Neural progenitor cell (in vitro differentiated cells): Measurements from ENCODE around the gene NPC2. TPM values are rescaled to one million over a fixed set of nuclear protein-coding genes. Genes with fewer than 3 reads are reported as not detected.
"Not testable (repeated sequence)": the region's sequence is repeated elsewhere in the genome, so short reads cannot be mapped to it uniquely, and the experiment has no call there.

Experiments
- DNase-seq: peaks from one replicate; pipeline ENCODE4 v3.0.0-alpha.2; 2016; ENCODE audit warnings: low spot score
- H2AFZ ChIP-seq: fragments of 200-600 bp; sonication (generic); replicated peaks from 2 replicates; pipeline ENCODE4 v1.6.1; 2016; ENCODE audit warnings: antibody characterized with exemption
- H3F3A ChIP-seq: fragments of 200-600 bp; sonication (generic); 2 replicates; pipeline ENCODE4 v1.6.1; 2016; ENCODE audit warnings: antibody characterized with exemption, low read depth
- H3K27ac ChIP-seq: fragments of 200-600 bp; sonication (generic); 2 replicates; pipeline ENCODE4 v1.5.1; 2016; ENCODE audit warnings: mild to moderate bottlenecking
- H3K27me3 ChIP-seq: fragments of 200-600 bp; sonication (generic); 2 replicates; pipeline ENCODE4 v1.6.1; 2016; ENCODE audit warnings: mild to moderate bottlenecking, moderate library complexity
- H3K36me3 ChIP-seq: fragments of 200-600 bp; sonication (generic); 2 replicates; pipeline ENCODE4 v1.5.1; 2016
- H3K4me1 ChIP-seq: fragments of 200-600 bp; sonication (generic); 2 replicates; pipeline ENCODE4 v1.6.1; 2016; ENCODE audit warnings: mixed run types
- H3K4me2 ChIP-seq: fragments of 200-600 bp; sonication (generic); 2 replicates; pipeline ENCODE4 v1.6.1; 2016
- H3K4me3 ChIP-seq: fragments of 200-600 bp; sonication (generic); 2 replicates; pipeline ENCODE4 v1.5.1; 2016
- H3K79me2 ChIP-seq: fragments of 200-600 bp; sonication (generic); 2 replicates; pipeline ENCODE4 v1.6.1; 2016; ENCODE audit warnings: low read depth
- H3K9ac ChIP-seq: fragments of 200-600 bp; sonication (generic); 2 replicates; pipeline ENCODE4 v1.6.1; 2016
- H3K9me3 ChIP-seq: fragments of 200-600 bp; sonication (generic); 2 replicates; pipeline ENCODE4 v1.5.1; 2016; ENCODE audit warnings: low read depth
- H4K20me1 ChIP-seq: fragments of 200-600 bp; sonication (generic); 2 replicates; pipeline ENCODE4 v1.6.1; 2016; ENCODE audit warnings: low read depth
- H3K27ac Mint-ChIP-seq: 3 replicates; pipeline ENCODE4 v1.8.0; 2021; ENCODE audit warnings: mixed read lengths
- H3K27me3 Mint-ChIP-seq: 2 replicates; pipeline ENCODE4 v1.8.0; 2022; ENCODE audit warnings: low read depth, mild to moderate bottlenecking, inconsistent platforms, moderate library complexity, mixed read lengths; ENCODE audit not compliant: insufficient read depth
- H3K36me3 Mint-ChIP-seq: 3 replicates; pipeline ENCODE4 v1.8.0; 2021; ENCODE audit warnings: mixed read lengths
- H3K4me1 Mint-ChIP-seq: 3 replicates; pipeline ENCODE4 v1.8.0; 2021; ENCODE audit warnings: mixed read lengths
- H3K4me3 Mint-ChIP-seq: 3 replicates; pipeline ENCODE4 v1.8.0; 2021; ENCODE audit warnings: mild to moderate bottlenecking, moderate library complexity, mixed read lengths
- H3K9me3 Mint-ChIP-seq: 3 replicates; pipeline ENCODE4 v1.8.0; 2020; ENCODE audit warnings: mixed read lengths
- EZH2 ChIP-seq: fragments of 200-600 bp; sonication (generic); IDR thresholded peaks from 2 replicates; pipeline ENCODE4 v1.6.1; 2017; ENCODE audit warnings: antibody characterized with exemption, mild to moderate bottlenecking, moderate library complexity
- EZH2phosphoT487 ChIP-seq: fragments of 200-600 bp; sonication (generic); IDR thresholded peaks from 2 replicates; pipeline ENCODE4 v1.6.1; 2017; ENCODE audit warnings: antibody characterized with exemption
- total RNA-seq: library from RNA; depleted of rRNA; stranded (reverse); fragments of >200 nt; gene quantifications from 2 replicates; pipeline ENCODE4 v1.2.3, GENCODE V29; 2015; ENCODE audit warnings: low replicate concordance
- TF ChIP-seq, protein P1 (sequence below): fragments of 200-600 bp; sonication (generic); IDR thresholded peaks from 2 replicates; pipeline ENCODE4 v1.5.1; 2017; ENCODE audit warnings: antibody characterized with exemption, mild to moderate bottlenecking

NPC2 gene
- total RNA-seq, 1 donor from 2014 or later: 371 TPM

DNA sequence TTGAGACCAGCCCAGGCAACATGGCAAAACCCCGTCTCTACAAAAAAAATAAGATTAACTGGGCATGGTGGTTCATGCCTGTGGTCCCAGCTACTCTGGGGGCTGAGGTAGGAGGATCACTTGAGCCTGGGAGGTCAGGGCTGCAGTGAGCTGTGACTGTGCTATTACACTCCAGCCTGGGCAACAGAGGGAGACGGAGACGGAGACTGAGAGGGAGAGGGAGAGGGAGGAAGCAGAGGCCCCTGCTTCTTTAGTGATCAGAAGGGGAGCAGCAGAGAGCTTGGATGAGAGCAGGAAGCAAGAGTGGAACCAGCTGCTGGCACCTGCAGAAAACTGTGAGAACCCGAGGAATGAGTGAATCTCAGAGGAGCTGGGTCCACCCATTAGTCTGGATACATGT, 46.4 kb upstream of the NPC2 start:
- H3K4me3 Mint-ChIP-seq: no peak overlapping the region

DNA sequence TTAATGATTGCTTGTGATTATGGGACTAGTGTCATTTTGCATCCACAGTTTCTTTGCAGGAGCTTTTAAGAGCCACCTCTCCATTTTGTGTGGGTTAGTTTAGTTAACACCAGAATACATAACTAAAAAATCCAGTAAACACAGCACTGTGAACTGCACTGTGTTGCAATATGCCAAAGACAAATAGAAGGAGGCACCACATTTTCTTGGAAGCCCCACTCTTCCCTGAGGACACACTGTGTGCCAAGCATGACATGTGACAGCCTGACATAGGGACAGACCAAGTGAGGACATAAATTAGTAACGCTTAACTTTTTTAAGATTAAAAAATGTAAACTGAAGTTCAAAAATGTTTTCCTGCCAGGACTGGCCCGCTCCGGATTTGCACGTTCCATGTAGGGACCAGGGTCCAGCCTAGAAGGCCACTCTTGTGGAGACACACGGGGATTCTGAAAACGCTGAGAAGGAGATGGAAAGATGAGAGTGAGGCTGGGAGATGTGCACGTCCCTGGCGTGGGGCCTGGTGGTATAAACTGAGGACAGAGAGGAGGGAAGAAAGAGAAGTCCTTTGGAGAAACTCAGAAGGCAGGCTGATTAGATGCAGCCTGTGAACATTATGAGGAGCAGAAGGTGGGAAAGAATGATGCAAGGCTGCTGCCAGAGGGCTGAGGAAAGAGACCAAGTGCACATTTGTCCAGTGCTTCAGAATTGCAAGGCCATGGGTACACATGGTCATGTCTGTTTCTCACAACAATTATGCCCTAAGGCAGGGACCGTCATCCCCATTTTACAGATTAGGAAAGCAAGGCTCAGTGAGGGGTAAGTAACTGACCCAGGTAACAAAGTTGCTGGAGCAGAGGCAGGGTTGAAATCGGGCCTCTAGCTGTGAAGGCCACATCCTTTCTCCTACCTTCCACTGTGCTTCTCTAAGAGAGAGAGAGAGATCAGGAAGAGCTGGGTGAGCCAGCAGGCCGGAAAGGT, 45.6 kb upstream of the NPC2 start:
- Mint-ChIP-seq H3K4me3 (no peak overlapping the region), H3K4me1 (peaks cover 4% of the 10 kb centered on the region), H3K27ac (no peak overlapping the region), H3K27me3 (no peaks in the 10 kb centered on the region), H3K9me3 (no peaks in the 10 kb centered on the region), H3K36me3 (no peaks in the 10 kb centered on the region)
- no peaks in the 10 kb centered on the region for H3K27me3 ChIP-seq
- no peaks in the 10 kb centered on the region for H3K79me2 ChIP-seq
- no peak for DNase-seq
- H3K9me3 ChIP-seq: no peaks in the 10 kb centered on the region
- no peak for TF ChIP-seq EZH2phosphoT487
- no peak for TF ChIP-seq EZH2
- TF ChIP-seq, protein P1, sequence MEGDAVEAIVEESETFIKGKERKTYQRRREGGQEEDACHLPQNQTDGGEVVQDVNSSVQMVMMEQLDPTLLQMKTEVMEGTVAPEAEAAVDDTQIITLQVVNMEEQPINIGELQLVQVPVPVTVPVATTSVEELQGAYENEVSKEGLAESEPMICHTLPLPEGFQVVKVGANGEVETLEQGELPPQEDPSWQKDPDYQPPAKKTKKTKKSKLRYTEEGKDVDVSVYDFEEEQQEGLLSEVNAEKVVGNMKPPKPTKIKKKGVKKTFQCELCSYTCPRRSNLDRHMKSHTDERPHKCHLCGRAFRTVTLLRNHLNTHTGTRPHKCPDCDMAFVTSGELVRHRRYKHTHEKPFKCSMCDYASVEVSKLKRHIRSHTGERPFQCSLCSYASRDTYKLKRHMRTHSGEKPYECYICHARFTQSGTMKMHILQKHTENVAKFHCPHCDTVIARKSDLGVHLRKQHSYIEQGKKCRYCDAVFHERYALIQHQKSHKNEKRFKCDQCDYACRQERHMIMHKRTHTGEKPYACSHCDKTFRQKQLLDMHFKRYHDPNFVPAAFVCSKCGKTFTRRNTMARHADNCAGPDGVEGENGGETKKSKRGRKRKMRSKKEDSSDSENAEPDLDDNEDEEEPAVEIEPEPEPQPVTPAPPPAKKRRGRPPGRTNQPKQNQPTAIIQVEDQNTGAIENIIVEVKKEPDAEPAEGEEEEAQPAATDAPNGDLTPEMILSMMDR: no peak
- no peak overlapping the region for H2AFZ ChIP-seq
- H3F3A ChIP-seq: no peaks in the 10 kb centered on the region
- no peaks in the 10 kb centered on the region for H4K20me1 ChIP-seq
- H3K4me1 ChIP-seq: no peaks in the 10 kb centered on the region
- no peaks in the 10 kb centered on the region for H3K36me3 ChIP-seq
- H3K9ac ChIP-seq: no peak overlapping the region
- no peak overlapping the region for H3K4me3 ChIP-seq
- no peak overlapping the region for H3K4me2 ChIP-seq
- no peak overlapping the region for H3K27ac ChIP-seq

More for the DNA sequence above, 46.4 kb upstream of the NPC2 start:
- Mint-ChIP-seq H3K4me1 (peaks cover 4% of the 10 kb centered on the region), H3K36me3 (no peaks in the 10 kb centered on the region), H3K27me3 (no peaks in the 10 kb centered on the region), H3K27ac (peak overlapping the region; percentile 21), H3K9me3 (no peaks in the 10 kb centered on the region)
- Histone ChIP-seq H3K4me1 (no peaks in the 10 kb centered on the region), H3F3A (no peaks in the 10 kb centered on the region), H3K79me2 (no peaks in the 10 kb centered on the region), H2AFZ (no peak overlapping the region), H4K20me1 (no peaks in the 10 kb centered on the region), H3K27me3 (no peaks in the 10 kb centered on the region), H3K27ac (no peak overlapping the region), H3K36me3 (no peaks in the 10 kb centered on the region), H3K9me3 (no peaks in the 10 kb centered on the region), H3K9ac (no peak overlapping the region), H3K4me2 (no peak overlapping the region), H3K4me3 (no peak overlapping the region)
- DNase-seq: no peak
- no peak for TF ChIP-seq EZH2phosphoT487
- no peak for TF ChIP-seq EZH2
- TF ChIP-seq, protein P1: no peak

DNA sequence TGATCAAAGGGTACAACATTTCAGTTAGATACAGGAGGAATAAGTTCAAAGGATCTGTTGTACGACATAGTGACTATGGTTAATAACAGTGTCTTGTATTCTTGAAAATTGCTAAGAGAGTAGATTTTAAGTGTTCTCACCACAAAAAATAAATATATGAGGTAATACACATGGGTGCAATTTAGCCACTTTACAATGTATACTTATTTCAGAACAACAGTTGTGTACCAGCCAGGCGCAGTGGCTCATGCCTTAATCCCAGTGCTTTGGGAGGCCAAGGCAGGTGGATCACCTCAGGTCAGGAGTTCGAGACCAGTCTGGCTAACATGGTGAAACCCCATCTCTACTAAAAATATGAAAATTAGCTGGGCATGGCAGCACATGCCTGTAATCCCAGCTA, 43.2 kb upstream of the NPC2 start:
- DNase-seq, H3K4me1 Mint-ChIP-seq: not testable (repeated sequence)

DNA sequence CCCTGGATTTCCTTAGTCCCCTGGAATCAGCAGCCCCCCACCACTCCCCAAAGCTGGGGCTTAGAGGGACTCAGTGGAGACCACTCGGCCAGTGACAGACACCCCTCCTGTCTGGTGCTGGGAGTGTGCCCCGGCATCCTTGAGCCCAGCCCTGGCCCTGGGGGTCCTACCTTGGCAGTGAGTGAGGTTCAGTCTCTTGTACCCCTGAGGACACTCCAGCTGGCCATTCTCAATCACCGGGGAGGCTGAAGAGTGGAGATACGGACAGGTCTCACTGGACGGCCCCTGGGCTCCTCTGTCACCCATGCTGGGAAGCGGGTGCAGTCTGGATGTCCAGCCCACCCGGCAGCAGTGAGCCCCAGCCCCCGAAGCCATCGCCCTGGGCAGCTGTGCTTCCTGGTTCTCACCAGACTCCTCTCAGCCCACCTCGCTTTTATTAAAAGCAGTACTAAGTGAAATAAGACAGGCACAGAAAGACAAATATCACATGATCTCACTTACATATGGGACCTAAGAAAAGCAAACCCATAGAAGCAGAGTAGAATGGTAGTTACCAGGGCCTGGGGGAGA, 42.7 kb upstream of the NPC2 start:
- Mint-ChIP-seq H3K4me3 (no peak overlapping the region), H3K27me3 (peaks cover 5% of the 10 kb centered on the region), H3K4me1 (peaks cover 4% of the 10 kb centered on the region), H3K27ac (no peak overlapping the region), H3K9me3 (no peaks in the 10 kb centered on the region), H3K36me3 (no peaks in the 10 kb centered on the region)
- Histone ChIP-seq H3K9me3 (no peaks in the 10 kb centered on the region), H3K4me3 (no peak overlapping the region), H3K4me1 (no peaks in the 10 kb centered on the region), H3K4me2 (no peak overlapping the region), H3F3A (no peaks in the 10 kb centered on the region), H3K27me3 (no peaks in the 10 kb centered on the region), H2AFZ (no peak overlapping the region), H4K20me1 (no peaks in the 10 kb centered on the region), H3K79me2 (no peaks in the 10 kb centered on the region), H3K27ac (no peak overlapping the region), H3K36me3 (no peaks in the 10 kb centered on the region), H3K9ac (no peak overlapping the region)
- no peak for DNase-seq
- TF ChIP-seq EZH2phosphoT487 (no peak), EZH2 (no peak)
- TF ChIP-seq, protein P1: no peak

More for the DNA sequence above, 43.2 kb upstream of the NPC2 start:
- not testable (repeated sequence) for H3K4me3 ChIP-seq, H3K4me3 Mint-ChIP-seq, H3K27ac Mint-ChIP-seq, H3K79me2 ChIP-seq, H3K4me2 ChIP-seq, H3K36me3 Mint-ChIP-seq, H3K27ac ChIP-seq, H3K9me3 ChIP-seq, H3K4me1 ChIP-seq, H3K27me3 ChIP-seq, H4K20me1 ChIP-seq, H3K9me3 Mint-ChIP-seq, H3F3A ChIP-seq, H2AFZ ChIP-seq, H3K36me3 ChIP-seq, H3K9ac ChIP-seq, H3K27me3 Mint-ChIP-seq
